ENCODE results near the gene RABAC1.

Gene RABAC1

DNA sequence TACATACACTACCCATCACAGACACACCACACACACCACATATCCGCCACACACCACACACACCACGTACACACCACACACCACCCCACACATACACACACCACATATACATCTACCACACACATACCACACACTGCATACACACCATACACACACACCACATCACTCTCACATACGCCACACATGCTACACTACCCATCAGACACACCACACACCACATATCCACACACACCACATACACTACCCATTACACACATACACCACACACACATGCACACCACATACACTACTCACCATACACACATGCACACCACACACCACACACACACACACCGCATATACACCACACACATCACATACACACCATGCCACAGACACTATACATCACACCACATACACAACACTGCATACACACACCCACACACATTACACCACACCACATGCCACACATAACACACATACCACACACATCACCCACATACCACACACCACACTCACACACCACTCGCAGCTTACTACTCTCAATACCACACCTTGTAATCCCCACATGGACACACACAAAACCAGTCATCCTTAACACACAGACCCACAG lies 40.4 kb downstream of the RABAC1 start:
- TF ChIP-seq POLR2AphosphoS5 (IDR thresholded peaks at IDR 0.05; ENCODE audit: low read depth, low read length) (no peak), FOXP2 (optimal IDR thresholded peaks at IDR 0.05; ENCODE audit: borderline replicate concordance, extremely low read depth, extremely low read length, insufficient read depth) (no peak), SIN3A (IDR thresholded peaks at IDR 0.05; ENCODE audit: borderline replicate concordance, insufficient read depth, low read length) (no peak), TAF1 (IDR thresholded peaks at IDR 0.05; ENCODE audit: borderline replicate concordance, insufficient read depth, low read length) (no peak)
- TF ChIP-seq, protein P1, sequence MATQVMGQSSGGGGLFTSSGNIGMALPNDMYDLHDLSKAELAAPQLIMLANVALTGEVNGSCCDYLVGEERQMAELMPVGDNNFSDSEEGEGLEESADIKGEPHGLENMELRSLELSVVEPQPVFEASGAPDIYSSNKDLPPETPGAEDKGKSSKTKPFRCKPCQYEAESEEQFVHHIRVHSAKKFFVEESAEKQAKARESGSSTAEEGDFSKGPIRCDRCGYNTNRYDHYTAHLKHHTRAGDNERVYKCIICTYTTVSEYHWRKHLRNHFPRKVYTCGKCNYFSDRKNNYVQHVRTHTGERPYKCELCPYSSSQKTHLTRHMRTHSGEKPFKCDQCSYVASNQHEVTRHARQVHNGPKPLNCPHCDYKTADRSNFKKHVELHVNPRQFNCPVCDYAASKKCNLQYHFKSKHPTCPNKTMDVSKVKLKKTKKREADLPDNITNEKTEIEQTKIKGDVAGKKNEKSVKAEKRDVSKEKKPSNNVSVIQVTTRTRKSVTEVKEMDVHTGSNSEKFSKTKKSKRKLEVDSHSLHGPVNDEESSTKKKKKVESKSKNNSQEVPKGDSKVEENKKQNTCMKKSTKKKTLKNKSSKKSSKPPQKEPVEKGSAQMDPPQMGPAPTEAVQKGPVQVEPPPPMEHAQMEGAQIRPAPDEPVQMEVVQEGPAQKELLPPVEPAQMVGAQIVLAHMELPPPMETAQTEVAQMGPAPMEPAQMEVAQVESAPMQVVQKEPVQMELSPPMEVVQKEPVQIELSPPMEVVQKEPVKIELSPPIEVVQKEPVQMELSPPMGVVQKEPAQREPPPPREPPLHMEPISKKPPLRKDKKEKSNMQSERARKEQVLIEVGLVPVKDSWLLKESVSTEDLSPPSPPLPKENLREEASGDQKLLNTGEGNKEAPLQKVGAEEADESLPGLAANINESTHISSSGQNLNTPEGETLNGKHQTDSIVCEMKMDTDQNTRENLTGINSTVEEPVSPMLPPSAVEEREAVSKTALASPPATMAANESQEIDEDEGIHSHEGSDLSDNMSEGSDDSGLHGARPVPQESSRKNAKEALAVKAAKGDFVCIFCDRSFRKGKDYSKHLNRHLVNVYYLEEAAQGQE (IDR thresholded peaks at IDR 0.05; ENCODE audit: insufficient read depth in 1 of 2, low read depth in 2 of 2, low read length in 2 of 2) = no peak

DNA sequence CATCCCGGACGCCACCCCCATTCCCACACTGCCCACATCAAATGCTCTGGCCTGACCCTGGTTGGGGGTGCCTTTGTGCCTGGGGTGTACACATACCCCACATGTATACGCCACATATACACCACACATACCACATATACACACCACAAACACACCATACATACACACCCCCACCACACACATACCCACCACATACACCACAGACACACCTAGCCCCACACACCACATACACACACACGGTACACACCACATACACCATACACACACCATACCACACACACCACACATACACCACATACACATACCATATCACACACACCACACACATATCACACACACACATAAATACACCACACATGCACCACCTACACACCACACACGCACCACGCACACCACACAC lies 41.0 kb downstream of the RABAC1 start:
- TF ChIP-seq TAF1 (IDR thresholded peaks at IDR 0.05; ENCODE audit: borderline replicate concordance, insufficient read depth, low read length) (no peak), SIN3A (IDR thresholded peaks at IDR 0.05; ENCODE audit: borderline replicate concordance, insufficient read depth, low read length) (no peak), FOXP2 (optimal IDR thresholded peaks at IDR 0.05; ENCODE audit: borderline replicate concordance, extremely low read depth, extremely low read length, insufficient read depth) (no peak), POLR2AphosphoS5 (IDR thresholded peaks at IDR 0.05; ENCODE audit: low read depth, low read length) (no peak)
- TF ChIP-seq, protein P1 (IDR thresholded peaks at IDR 0.05; ENCODE audit: insufficient read depth in 1 of 2, low read depth in 2 of 2, low read length in 2 of 2) = no peak

DNA sequence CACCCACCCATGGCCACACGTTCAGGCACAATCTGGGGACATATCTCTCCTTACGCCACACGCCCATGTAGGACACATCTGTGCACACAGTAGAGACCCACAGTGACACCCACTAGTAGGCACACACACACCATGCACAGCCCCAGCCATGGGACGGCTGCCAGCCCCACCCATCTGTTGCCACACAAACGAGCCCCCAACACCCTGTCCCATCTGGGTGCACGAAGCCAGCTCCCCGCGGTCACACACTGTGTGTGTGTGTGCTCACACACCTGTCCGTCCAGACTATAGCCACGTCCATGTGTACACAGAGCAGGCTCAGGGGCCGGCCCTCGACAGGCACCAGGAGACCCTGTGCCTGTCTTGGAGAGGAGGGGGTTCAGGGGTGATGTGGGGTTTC lies 41.4 kb downstream of the RABAC1 start:
- TF ChIP-seq, protein P1 (IDR thresholded peaks at IDR 0.05; ENCODE audit: insufficient read depth in 1 of 2, low read depth in 2 of 2, low read length in 2 of 2) = no peak
- TF ChIP-seq POLR2AphosphoS5 (IDR thresholded peaks at IDR 0.05; ENCODE audit: low read depth, low read length) = no peak
- no peak for TF ChIP-seq TAF1 (IDR thresholded peaks at IDR 0.05; ENCODE audit: borderline replicate concordance, insufficient read depth, low read length)
- no peak for TF ChIP-seq SIN3A (IDR thresholded peaks at IDR 0.05; ENCODE audit: borderline replicate concordance, insufficient read depth, low read length)
- TF ChIP-seq FOXP2 (optimal IDR thresholded peaks at IDR 0.05; ENCODE audit: borderline replicate concordance, extremely low read depth, extremely low read length, insufficient read depth) = no peak

DNA sequence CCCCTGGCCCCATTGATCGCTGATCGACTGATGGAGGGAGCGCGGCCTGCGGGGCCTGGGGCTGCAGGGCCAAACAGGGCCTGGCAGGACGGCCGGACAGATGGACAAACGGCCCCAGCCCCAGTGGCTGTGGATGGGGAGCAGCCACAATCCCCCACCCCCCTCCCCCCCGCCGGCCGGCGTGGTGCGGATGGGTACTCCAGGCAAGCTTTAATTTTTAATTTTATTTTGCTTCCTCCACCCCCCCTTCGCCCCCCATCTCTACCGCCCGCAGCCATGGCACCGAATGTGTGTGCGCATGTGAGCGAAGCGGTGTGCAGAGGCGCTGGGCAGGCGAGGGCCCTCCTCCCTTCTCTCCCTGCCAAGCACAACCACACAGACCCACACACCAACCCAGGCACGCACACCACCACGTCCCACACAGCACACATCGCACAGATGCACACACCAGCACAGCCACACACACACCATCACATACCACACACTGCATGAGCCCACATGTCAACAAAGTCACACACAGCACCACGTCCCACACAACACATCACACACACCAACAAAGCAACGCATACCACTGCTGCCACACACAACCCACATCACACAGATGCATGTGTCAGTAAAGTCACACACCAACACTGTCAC lies 43.2 kb downstream of the RABAC1 start:
- TF ChIP-seq, protein P1 (IDR thresholded peaks at IDR 0.05; ENCODE audit: insufficient read depth in 1 of 2, low read depth in 2 of 2, low read length in 2 of 2) = no peak
- TF ChIP-seq TAF1 (IDR thresholded peaks at IDR 0.05; ENCODE audit: borderline replicate concordance, insufficient read depth, low read length) (no peak), SIN3A (IDR thresholded peaks at IDR 0.05; ENCODE audit: borderline replicate concordance, insufficient read depth, low read length) (no peak), POLR2AphosphoS5 (IDR thresholded peaks at IDR 0.05; ENCODE audit: low read depth, low read length) (no peak), FOXP2 (optimal IDR thresholded peaks at IDR 0.05; ENCODE audit: borderline replicate concordance, extremely low read depth, extremely low read length, insufficient read depth) (no peak)
